Esophagus muscularis mucosa (tissue), 3 donors: ENCODE data around the gene ROBO4.

ENCODE experiments used
- POLR2A ChIP-seq: fragments of 450-650 bp; IDR thresholded peaks from one replicate; pipeline ENCODE4 v1.6.1; 2017; ENCODE audit warnings: antibody characterized with exemption, moderate library complexity, mild to moderate bottlenecking, low read depth
- POLR2AphosphoS5 ChIP-seq, 2 donors: sonication (generic); formaldehyde crosslinking; IDR thresholded peaks; one replicate each; pipeline ENCODE4 v1.6.1; 2017; ENCODE audit warnings: antibody characterized with exemption in 2 of 2
- TF ChIP-seq, protein P1 (sequence below), 3 experiments: fragments of 200-600 bp in 2 of 3; fragments of 450-650 bp in 1 of 3; sonication (generic) in 2 of 3; IDR thresholded peaks; one replicate each; pipeline ENCODE4 v1.5.1; 2017 to 2019; ENCODE audit warnings: antibody characterized with exemption in 3 of 3, mild to moderate bottlenecking in 2 of 3, moderate library complexity in 1 of 3

DNA sequence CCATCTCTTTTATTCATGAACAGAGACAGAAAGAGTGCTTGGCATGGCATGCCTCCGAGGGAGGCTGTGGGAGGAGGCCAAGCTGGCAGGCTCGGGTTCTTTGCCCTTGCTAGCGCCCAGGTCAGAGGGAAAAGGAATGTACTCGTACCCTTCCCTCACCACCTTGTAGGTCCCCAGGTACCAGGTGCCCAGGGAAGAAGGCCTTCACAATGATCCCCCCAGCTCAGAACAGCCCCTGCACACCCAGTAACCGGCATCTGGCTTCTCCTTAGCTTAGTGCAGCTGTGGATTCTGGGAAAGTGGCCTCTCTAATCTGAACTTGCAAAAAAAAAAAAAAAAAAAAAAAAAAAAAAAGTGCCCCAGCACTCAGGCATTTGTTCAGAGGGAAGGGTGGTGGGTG, 22.7 kb upstream of the ROBO4 start:
- TF ChIP-seq, protein P1, sequence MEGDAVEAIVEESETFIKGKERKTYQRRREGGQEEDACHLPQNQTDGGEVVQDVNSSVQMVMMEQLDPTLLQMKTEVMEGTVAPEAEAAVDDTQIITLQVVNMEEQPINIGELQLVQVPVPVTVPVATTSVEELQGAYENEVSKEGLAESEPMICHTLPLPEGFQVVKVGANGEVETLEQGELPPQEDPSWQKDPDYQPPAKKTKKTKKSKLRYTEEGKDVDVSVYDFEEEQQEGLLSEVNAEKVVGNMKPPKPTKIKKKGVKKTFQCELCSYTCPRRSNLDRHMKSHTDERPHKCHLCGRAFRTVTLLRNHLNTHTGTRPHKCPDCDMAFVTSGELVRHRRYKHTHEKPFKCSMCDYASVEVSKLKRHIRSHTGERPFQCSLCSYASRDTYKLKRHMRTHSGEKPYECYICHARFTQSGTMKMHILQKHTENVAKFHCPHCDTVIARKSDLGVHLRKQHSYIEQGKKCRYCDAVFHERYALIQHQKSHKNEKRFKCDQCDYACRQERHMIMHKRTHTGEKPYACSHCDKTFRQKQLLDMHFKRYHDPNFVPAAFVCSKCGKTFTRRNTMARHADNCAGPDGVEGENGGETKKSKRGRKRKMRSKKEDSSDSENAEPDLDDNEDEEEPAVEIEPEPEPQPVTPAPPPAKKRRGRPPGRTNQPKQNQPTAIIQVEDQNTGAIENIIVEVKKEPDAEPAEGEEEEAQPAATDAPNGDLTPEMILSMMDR (IDR thresholded peaks at IDR 0.05) = no peak
- TF ChIP-seq POLR2A = no peak
- no peak for TF ChIP-seq POLR2AphosphoS5 (IDR thresholded peaks at IDR 0.05)
